Tibial nerve (tissue), 4 donors: ENCODE measurements around the gene SLCO2A1.

Experiments
- EP300 ChIP-seq, 2 donors: sonication (generic); formaldehyde crosslinking; IDR thresholded peaks; one replicate each; pipeline ENCODE4 v1.6.1; 2017; ENCODE audit warnings: antibody characterized with exemption in 2 of 2, mild to moderate bottlenecking in 1 of 2
- POLR2A ChIP-seq, 2 donors: fragments of 450-650 bp; IDR thresholded peaks; one replicate each; pipeline ENCODE4 v1.6.1; 2017; ENCODE audit warnings: antibody characterized with exemption in 2 of 2, mild to moderate bottlenecking in 2 of 2, moderate library complexity in 2 of 2
- TF ChIP-seq, protein P1 (sequence below), 5 experiments: fragments of 200-600 bp in 3 of 5; fragments of 450-650 bp in 2 of 5; sonication (generic) in 3 of 5; IDR thresholded peaks; one replicate each; pipeline ENCODE4 v1.5.1; 2016 to 2019; ENCODE audit warnings: antibody characterized with exemption in 5 of 5, mild to moderate bottlenecking in 3 of 5, moderate library complexity in 2 of 5

DNA sequence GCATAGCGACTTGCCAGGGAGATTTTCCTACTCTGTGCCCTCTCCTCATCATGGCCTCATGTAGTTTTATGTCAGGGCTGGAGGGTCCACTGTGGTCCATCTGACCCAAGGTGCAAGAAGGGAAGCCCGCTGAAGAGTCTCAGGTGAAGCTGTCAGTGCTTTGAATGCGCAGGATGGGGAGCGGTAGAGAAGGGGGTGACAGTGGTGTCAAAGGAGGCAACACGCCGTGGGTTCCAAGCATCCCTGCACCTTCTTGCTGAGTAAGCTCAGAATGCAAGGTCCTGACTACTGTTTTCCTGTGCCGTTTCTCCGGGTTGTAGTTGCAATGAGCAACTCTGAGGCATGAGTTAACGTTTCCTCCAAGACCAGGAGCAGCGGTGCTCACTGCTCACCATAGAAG is 89.2 kb downstream of the SLCO2A1 start:
- TF ChIP-seq, protein P1, sequence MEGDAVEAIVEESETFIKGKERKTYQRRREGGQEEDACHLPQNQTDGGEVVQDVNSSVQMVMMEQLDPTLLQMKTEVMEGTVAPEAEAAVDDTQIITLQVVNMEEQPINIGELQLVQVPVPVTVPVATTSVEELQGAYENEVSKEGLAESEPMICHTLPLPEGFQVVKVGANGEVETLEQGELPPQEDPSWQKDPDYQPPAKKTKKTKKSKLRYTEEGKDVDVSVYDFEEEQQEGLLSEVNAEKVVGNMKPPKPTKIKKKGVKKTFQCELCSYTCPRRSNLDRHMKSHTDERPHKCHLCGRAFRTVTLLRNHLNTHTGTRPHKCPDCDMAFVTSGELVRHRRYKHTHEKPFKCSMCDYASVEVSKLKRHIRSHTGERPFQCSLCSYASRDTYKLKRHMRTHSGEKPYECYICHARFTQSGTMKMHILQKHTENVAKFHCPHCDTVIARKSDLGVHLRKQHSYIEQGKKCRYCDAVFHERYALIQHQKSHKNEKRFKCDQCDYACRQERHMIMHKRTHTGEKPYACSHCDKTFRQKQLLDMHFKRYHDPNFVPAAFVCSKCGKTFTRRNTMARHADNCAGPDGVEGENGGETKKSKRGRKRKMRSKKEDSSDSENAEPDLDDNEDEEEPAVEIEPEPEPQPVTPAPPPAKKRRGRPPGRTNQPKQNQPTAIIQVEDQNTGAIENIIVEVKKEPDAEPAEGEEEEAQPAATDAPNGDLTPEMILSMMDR (IDR thresholded peaks at IDR 0.05), result no peak
- no peak for TF ChIP-seq POLR2A (IDR thresholded peaks at IDR 0.05)
- no peak for TF ChIP-seq EP300 (IDR thresholded peaks at IDR 0.05)
